ENCODE data around the gene LIMA1.
A peak's percentile ranks its signal among the peaks of the same experiment; 100 is the strongest.
"Not testable (repeated sequence)": the region's sequence is repeated elsewhere in the genome, so short reads cannot be mapped to it uniquely, and the experiment has no call there.

The LIMA1 gene

GRCh38 chr12:50283229-50283923 lies at the start of gene LIMA1:
LIMA1 (minus strand) TSS chr12:50283520; CDS start chr12:50248751, 34,769 bp downstream.
- H3K4me3 ChIP-seq (ENCODE audit: low read depth, low read length): peak within 1 kb of the TSS; percentile 84

- no peak overlapping the region for H3K4me3 ChIP-seq (ENCODE audit: low read depth, low read length)
These were observed 48.4 kb upstream of the LIMA1 start for GRCh38 chr12:50331745-50332144.

- H3K4me3 ChIP-seq (ENCODE audit: low read depth, low read length): not testable (repeated sequence)
These were observed 45.3 kb upstream of the LIMA1 start for GRCh38 chr12:50328664-50329063.

GRCh38 chr12:50326590-50327284 lies 43.4 kb upstream of the LIMA1 start:
- H3K4me3 ChIP-seq (ENCODE audit: low read depth, low read length): no peak overlapping the region

GRCh38 chr12:50325890-50326391 lies 42.6 kb upstream of the LIMA1 start:
- H3K4me3 ChIP-seq (ENCODE audit: low read depth, low read length): no peak overlapping the region

GRCh38 chr12:50324770-50325169 lies 41.5 kb upstream of the LIMA1 start:
- H3K4me3 ChIP-seq (ENCODE audit: low read depth, low read length): not testable (repeated sequence)

GRCh38 chr12:50324077-50324476 lies 40.8 kb upstream of the LIMA1 start:
- H3K4me3 ChIP-seq (ENCODE audit: low read depth, low read length): not testable (repeated sequence)

GRCh38 chr12:50322206-50322605 lies 38.9 kb upstream of the LIMA1 start:
- H3K4me3 ChIP-seq (ENCODE audit: low read depth, low read length): no peak overlapping the region

GRCh38 chr12:50317203-50317602 lies 33.9 kb upstream of the LIMA1 start:
- no peak overlapping the region for H3K4me3 ChIP-seq (ENCODE audit: low read depth, low read length)

- H3K4me3 ChIP-seq (ENCODE audit: low read depth, low read length): no peak overlapping the region
These were observed 32.5 kb upstream of the LIMA1 start for GRCh38 chr12:50315803-50316202.

GRCh38 chr12:50314636-50315312 lies 31.5 kb upstream of the LIMA1 start:
- no peak overlapping the region for H3K4me3 ChIP-seq (ENCODE audit: low read depth, low read length)

GRCh38 chr12:50313971-50314370 lies 30.7 kb upstream of the LIMA1 start:
- H3K4me3 ChIP-seq (ENCODE audit: low read depth, low read length): not testable (repeated sequence)

- H3K4me3 ChIP-seq (ENCODE audit: low read depth, low read length): no peak overlapping the region
These were observed 30.1 kb upstream of the LIMA1 start for GRCh38 chr12:50313256-50313931.

GRCh38 chr12:50311858-50312609 lies 28.7 kb upstream of the LIMA1 start:
- H3K4me3 ChIP-seq (ENCODE audit: low read depth, low read length): not testable (repeated sequence)

- no peak overlapping the region for H3K4me3 ChIP-seq (ENCODE audit: low read depth, low read length)
These were observed 26.6 kb upstream of the LIMA1 start for GRCh38 chr12:50309950-50310349.

- no peak overlapping the region for H3K4me3 ChIP-seq (ENCODE audit: low read depth, low read length)
These were observed 19.4 kb upstream of the LIMA1 start for GRCh38 chr12:50302686-50303085.

- H3K4me3 ChIP-seq (ENCODE audit: low read depth, low read length): no peak overlapping the region
These were observed 14.7 kb upstream of the LIMA1 start for GRCh38 chr12:50297996-50298395.

- H3K4me3 ChIP-seq (ENCODE audit: low read depth, low read length): no peak overlapping the region
These were observed 13.7 kb upstream of the LIMA1 start for GRCh38 chr12:50297027-50297426.

GRCh38 chr12:50296554-50296953 lies 13.2 kb upstream of the LIMA1 start:
- no peak overlapping the region for H3K4me3 ChIP-seq (ENCODE audit: low read depth, low read length)

GRCh38 chr12:50291377-50291776 lies 8.1 kb upstream of the LIMA1 start:
- H3K4me3 ChIP-seq (ENCODE audit: low read depth, low read length): no peak overlapping the region
